GM19395 (cell line): ENCODE data around the gene TBL2.
A peak's percentile ranks its signal among the peaks of the same experiment; 100 is the strongest.
"Not testable (repeated sequence)": the region's sequence is repeated elsewhere in the genome, so short reads cannot be mapped to it uniquely, and the experiment has no call there.

Experiments
- ATAC-seq: cut with Tn5 transposase; IDR thresholded peaks from one replicate; pipeline ENCODE4 v1.9.1; 2021; ENCODE audit warnings: mild to moderate bottlenecking, moderate library complexity; ENCODE audit not compliant: unreplicated experiment

TBL2 gene

GRCh38 chr7:73570977-73571376, 7.4 kb downstream of the TBL2 start:
- no peak for ATAC-seq

DNA sequence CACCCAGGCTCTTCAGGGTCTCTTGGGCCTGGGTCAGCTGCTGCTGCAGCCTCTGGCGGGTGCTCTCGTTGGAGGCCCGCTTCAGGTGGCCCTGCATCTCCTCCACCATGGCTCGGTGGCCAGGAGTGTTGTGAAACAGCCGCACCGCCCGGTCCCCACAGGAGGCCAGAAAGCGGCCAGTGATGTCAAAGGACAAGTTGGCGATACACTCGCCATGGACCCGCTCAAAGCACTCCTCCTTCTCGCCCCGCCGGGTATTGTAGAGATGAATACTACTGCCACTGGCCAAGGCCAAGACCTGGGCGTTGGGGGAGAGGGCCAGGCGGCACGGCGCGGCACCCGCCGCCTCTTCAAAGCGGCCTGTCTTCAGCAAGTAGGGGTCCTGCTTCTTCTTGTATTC, 7.9 kb downstream of the TBL2 start:
- no peak for ATAC-seq

- no peak for ATAC-seq
These were observed 9.3 kb downstream of the TBL2 start for GRCh38 chr7:73569042-73569608.

DNA sequence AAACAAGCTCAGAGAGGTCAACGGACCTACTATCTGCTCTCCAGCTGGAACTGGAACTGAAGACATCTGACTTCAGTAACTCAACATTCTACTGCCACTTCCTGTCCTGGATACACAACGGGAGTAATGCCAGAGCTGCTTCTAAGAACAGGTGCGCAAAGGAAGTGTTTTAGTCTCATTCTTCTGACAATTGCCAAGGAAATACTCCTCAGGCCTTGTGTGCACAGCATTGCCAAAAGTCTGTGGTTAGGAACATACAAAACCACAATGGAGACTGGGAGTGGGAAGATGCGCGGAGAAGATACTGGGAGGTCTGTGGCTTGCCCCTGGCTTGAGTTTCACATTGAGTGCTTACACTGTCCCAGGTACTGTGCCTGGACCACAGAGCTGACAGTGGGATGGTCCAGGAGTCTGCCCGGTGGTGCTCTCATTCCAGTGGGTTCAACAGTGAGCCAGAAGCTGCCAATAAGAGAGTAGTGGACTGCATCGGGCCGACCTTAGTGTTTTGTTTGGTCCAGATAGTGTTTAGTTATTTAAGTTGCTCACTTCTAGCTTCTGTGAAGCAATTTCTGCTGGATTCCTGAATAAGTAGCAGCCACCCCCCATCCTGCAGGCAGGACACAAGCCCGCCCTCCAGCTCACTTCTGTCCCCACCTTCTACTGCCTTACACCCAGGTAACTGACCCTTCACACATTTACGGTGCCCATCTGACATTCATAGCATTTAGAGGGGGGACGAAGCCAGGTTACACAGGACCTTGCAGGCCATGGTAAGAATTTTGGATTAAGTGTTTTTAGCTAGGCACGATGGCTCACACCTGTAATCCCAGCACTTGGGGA, 10.3 kb downstream of the TBL2 start:
- ATAC-seq, result no peak

DNA sequence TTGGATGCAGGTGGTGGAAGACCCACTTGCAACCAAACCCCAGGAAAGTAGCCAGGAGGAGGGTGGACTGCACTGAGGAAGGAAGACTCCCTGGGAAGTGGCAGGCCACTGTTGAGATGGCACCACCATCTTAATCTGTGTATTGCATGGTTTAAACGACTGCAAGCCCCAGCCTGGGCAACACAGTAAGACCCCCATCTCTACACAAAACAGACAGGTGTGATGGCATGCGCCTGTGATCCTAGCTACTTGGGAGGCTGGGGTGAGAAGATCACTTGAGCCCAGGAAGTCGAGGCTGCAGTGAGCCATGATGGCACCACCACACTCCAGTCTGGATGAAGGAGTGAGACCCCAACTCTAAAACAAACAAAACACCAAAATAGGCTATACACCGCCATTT, 11.2 kb downstream of the TBL2 start:
- ATAC-seq, result no peak

DNA sequence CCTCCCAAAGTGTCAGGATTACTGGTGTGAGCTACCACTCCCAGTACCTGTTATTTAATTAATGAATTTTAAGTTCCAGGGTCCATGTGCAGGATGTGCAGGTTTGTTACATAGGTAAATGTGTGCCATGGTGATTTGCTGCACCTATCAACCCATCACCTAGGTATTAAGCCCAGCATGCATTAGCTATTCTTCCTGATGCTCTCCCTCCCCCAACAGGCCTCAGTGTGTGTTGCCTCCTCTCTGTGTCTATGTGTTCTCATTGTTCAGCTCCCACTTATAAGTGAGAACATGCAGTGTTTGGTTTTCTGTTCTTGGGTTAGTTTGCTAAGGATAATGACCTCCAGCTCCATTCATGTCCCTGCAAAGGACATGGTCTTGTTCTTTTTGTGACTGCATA, 11.9 kb downstream of the TBL2 start:
- ATAC-seq, result not testable (repeated sequence)

GRCh38 chr7:73565675-73566340, 12.6 kb downstream of the TBL2 start:
- no peak for ATAC-seq

DNA sequence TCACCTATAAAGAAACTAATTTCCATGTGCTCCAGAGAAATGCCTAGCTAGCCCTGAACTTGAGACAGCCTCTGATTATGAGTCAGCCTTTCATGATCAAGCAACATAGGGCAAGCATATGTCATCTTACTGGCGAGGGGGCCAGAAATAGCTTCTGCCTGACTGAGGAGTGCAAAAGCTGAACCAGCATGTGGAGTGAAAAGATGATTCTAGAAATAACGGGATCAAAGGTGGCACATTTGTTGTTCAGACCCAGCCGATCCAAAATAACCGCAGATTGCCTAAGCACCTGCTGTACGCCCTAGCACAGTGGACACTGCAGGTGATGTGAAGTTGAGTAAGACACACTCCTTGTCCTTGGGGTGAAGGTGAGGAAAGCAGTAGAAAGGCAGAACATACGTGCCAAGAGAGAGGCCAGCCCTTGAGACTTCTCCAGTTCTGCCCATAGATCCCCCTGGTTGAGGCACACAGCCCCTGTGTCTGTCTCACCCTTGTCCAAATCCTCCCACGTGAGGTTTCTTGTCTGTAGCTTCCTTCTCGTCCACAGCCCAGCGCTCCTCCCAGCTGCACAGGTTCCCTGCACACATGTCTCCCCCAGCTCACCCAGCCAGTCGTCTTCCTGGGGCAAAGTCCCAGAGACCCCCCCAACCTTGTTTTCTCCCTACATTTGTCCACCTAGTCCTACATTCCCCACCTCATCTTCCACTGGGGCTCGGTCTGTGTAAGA, 18.1 kb downstream of the TBL2 start:
- ATAC-seq, result no peak

DNA sequence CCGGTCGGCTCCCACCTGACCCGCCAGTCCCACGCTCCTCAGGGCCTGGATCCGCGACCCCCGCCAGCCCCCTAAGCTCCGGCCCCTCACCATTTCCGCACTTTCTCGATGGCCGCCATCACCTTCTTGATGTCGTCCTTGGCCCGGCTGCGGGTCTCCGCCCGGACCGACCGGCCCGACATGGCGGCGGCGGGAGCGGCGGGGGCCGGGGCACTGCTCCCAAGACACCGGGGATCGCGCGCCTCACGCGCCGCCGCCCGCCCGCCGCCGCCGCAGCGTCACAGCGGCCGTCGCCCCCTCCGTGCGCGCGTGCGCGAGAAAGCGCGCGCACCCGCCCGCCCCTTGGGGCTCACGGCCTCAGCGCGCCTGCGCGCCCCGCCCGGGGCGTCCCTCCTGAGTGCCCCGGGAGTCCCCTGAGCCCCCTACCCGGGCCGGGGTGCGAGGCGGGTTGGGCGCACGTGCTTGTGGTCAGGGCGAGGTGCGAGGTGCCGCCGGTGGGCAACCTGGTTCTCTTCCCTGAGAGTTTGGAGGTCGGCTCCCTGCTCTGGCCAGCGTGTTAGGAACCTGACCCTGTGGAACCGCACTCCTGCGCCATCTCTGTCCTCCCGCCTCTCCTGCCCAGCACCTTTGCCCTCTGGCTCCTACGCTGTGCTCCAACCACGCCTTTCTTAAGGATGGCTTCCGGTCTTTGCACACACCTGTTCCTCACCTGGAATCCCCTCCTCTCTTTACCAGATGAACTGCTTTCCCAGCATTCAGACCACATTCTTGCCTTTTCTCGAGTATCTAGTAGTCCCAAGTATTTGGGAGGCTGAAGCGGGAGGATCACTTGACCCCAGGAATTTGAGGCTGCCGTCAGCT, 20.8 kb downstream of the TBL2 start, which contains the start of gene BCL7B:
BCL7B (minus strand) TSS at position 294 of the 861 bp plus-strand sequence; CDS start at position 182, 112 bp downstream.
- peak; percentile 48 for ATAC-seq

DNA sequence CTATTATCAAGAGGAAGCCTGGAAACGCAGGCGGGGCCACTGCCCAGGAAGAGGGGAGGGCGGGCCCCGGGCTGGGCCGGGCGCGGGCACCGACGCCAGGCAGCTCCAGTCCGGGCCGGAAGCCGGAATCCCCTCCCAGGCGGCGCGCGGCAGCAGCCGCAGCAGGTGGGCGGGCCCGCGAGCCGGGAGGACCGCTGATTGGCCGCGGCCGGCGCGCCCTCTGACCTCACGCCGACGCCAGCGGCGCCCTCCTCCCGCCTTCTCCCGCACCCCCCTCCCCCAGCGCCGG, 21.3 kb downstream of the TBL2 start:
- peak; percentile 86 for ATAC-seq

- ATAC-seq, result no peak
These were observed 21.9 kb downstream of the TBL2 start for GRCh38 chr7:73556208-73557107.

DNA sequence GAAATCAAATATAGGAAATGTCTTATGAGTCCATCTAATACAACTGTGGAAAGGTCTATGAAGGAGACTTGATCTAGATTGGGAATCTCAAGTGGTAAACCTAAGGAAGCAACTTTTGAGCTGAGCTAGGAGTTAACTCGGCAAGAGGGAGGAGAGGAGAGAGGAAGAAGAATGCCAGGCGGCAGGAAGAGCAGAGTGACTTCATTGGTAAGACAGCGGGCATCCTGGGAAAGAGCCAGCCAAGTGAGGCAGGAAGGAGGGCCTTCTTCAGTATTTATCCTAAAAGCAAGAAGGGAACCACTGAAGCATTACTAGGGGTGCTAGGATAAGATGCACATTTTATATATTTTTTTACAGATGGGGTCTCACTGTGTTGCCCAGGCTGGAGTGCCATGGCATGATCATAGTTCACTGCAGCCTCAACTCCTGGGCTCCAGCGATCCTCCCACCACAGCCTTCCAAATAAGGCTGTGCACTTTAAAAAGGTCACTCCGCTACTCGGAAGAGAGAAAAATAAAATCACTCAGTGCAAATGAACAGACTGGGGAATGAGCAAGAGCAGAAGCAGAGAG, 22.9 kb downstream of the TBL2 start:
- no peak for ATAC-seq

GRCh38 chr7:73550093-73550492, 28.3 kb downstream of the TBL2 start:
- ATAC-seq, result not testable (repeated sequence)

- no peak for ATAC-seq
These were observed 29.2 kb downstream of the TBL2 start for GRCh38 chr7:73549176-73549575.

GRCh38 chr7:73547841-73548240, 30.5 kb downstream of the TBL2 start:
- ATAC-seq, result no peak

GRCh38 chr7:73544678-73545077, 33.7 kb downstream of the TBL2 start:
- no peak for ATAC-seq

DNA sequence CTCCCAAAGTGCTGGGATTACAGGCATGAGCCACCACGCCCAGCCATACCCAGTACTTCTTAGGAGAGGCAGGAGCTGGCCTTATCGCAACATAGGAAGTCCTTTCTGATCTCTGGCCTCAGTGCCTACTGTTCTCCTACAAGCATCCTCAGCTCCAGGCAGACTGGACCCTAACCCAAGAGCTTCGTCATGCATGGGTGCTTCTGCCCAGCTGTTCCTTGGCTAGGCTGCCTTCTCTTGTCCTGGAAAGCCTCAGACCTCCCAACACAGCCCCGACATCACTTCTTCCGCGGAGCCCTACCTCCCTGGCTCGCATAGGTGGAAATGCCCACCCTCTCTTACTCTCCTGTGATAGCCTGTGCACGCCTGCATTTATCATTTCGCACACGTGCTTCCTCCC, 36.7 kb downstream of the TBL2 start:
- ATAC-seq, result no peak

DNA sequence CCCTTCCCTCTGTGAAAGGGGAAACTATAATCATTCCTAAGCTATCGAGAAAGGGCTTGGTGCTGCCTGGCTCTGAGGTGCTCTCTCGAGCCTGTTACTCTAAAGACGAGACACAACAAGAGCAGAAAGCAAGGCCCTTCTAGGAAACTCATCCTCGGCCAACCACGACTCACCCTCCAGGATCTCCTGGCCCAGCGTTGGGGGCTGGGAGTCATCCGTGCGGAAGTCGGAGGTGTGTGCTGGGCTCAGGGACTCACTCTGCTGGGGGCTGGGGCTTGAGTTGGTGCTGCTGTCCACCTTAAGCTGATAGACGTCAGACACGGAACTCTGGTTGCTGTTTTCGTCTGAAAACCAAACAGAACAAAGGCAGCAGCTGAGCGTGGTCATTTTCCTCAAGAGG, 38.7 kb downstream of the TBL2 start:
- no peak for ATAC-seq

- not testable (repeated sequence) for ATAC-seq
These were observed 39.9 kb downstream of the TBL2 start for GRCh38 chr7:73538510-73538909.
